ENCODE data around the gene PDAP1. TPM values are rescaled to one million over a fixed set of nuclear protein-coding genes. Genes with fewer than 3 reads are reported as not detected.
"Not testable (repeated sequence)": the region's sequence is repeated elsewhere in the genome, so short reads cannot be mapped to it uniquely, and the experiment has no call there.

Gene PDAP1
- polyA plus RNA-seq, 2 of the 4 experiments (the other 2 are of a cell fraction) = 81.8 to 347 TPM

GRCh38 chr7:99359465-99360154 lies 48.8 kb downstream of the PDAP1 start:
- Histone ChIP-seq H3K27ac (no peak overlapping the region), H3K9me3 (no peaks in the 10 kb centered on the region), H3K4me2 (no peak overlapping the region), H3K4me1 (no peaks in the 10 kb centered on the region), H3K4me3 (no peak overlapping the region)
- POLR2A ChIA-PET = interaction anchor here (0.6 kb wide), 1 partner anchor 43 kb away, joined by 3 read pairs; no protein-coding TSS in a partner anchor
- CTCF ChIA-PET = interaction anchor here (0.6 to 1.0 kb wide), 3 partner anchors 10 to 72 kb away, joined by 3 to 5 read pairs (median 4); no protein-coding TSS in a partner anchor
- DNase-seq (ENCODE audit: low read depth in 1 of 2, low spot score in 1 of 2) = no peak
- ATAC-seq = peak in 1 of 2 experiments; percentile 49; a peak in 3 of 6 replicates
- 94% methylated on average over 22 of the region's 22 CpGs for WGBS (ENCODE audit: missing lambda C conversion rate)
- FAIRE-seq = no peak
- TF ChIP-seq, protein P1, sequence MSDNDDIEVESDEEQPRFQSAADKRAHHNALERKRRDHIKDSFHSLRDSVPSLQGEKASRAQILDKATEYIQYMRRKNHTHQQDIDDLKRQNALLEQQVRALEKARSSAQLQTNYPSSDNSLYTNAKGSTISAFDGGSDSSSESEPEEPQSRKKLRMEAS (IDR thresholded peaks at IDR 0.05) = no peak
- no peak for TF ChIP-seq EP300 (IDR thresholded peaks at IDR 0.05)

DNA sequence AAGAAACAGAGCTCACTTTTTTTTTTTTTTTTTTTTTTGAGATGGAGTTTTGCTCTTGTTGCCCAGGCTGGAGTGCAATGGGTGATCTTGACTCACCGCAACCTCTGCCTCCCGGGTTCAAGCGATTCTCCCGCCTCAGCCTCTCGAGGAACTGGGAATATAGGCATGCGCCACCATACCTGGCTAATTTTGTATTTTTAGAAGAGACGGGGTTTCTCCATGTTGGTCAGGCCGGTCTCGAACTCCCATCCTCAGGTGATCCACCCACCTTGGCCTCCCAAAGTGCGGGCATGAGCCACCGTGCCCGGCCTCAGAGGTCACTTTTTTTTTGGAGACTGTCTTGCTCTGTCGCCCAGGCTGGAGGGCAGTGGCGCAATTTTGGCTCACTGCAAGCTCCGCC lies 49.9 kb downstream of the PDAP1 start:
- H3K9me3 ChIP-seq; ATAC-seq; POLR2A ChIA-PET; H3K4me2 ChIP-seq; DNase-seq (ENCODE audit: low read depth in 1 of 2, low spot score in 1 of 2); H3K4me1 ChIP-seq; FAIRE-seq; H3K27ac ChIP-seq; H3K4me3 ChIP-seq: not testable (repeated sequence)
- 93% methylated on average over 15 of the region's 15 CpGs for WGBS (ENCODE audit: missing lambda C conversion rate)
- CTCF ChIA-PET = interaction anchor here (0.6 kb wide), 1 partner anchor 341 kb away, joined by 3 read pairs; no protein-coding TSS in a partner anchor

DNA sequence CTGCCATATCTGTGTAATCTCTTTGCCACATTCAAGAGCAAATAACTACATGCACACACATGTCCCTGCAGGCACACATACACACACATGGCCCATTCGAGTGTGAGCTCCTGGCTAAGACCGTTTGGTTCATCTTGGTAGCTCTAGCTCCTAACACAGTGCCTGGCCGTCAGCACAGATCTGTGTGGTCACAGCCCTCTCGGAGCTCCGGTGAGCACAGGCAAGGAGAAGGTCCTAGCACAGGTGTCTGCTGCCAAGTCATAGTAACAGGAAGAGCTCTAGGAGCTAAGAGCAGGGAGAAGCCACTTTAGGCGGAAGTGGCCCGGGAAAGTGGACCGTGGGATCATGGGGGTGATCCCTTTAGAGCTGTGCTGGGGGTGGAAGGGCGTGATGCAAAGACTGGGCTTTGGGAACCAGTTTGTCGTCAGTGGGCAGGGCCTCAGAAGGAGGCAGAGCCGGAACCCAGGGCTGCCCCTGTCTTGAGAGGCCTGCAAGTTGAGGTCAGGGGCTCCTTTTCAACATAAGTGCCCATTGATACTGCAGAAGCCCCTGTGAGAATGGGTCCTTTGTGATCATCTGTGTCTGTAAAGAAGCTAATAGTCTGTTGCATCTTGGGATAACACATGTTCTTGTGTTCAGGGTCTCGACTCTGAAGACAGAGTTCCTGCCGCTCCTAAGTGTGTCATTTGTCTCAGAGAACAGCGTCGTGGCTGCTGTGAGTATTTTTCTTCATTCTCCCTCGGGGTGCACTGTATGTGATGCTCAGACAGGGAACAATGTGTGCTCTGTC lies 50.5 kb downstream of the PDAP1 start:
- Histone ChIP-seq H3K4me1 (no peaks in the 10 kb centered on the region), H3K4me3 (no peak overlapping the region), H3K4me2 (no peak overlapping the region), H3K27ac (no peak overlapping the region), H3K9me3 (no peaks in the 10 kb centered on the region)
- TF ChIP-seq PHF8 (IDR thresholded peaks at IDR 0.05; ENCODE audit: borderline replicate concordance, low read depth) (no peak), EP300 (IDR thresholded peaks at IDR 0.05) (no peak)
- TF ChIP-seq, protein P2, sequence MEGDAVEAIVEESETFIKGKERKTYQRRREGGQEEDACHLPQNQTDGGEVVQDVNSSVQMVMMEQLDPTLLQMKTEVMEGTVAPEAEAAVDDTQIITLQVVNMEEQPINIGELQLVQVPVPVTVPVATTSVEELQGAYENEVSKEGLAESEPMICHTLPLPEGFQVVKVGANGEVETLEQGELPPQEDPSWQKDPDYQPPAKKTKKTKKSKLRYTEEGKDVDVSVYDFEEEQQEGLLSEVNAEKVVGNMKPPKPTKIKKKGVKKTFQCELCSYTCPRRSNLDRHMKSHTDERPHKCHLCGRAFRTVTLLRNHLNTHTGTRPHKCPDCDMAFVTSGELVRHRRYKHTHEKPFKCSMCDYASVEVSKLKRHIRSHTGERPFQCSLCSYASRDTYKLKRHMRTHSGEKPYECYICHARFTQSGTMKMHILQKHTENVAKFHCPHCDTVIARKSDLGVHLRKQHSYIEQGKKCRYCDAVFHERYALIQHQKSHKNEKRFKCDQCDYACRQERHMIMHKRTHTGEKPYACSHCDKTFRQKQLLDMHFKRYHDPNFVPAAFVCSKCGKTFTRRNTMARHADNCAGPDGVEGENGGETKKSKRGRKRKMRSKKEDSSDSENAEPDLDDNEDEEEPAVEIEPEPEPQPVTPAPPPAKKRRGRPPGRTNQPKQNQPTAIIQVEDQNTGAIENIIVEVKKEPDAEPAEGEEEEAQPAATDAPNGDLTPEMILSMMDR (IDR thresholded peaks at IDR 0.05) = no peak
- 87% methylated on average over 16 of the region's 16 CpGs for WGBS (ENCODE audit: missing lambda C conversion rate)
- DNase-seq (ENCODE audit: low read depth in 1 of 2, low spot score in 1 of 2) (no peak), FAIRE-seq (no peak), ATAC-seq (no peak; a peak in 1 of 6 replicates)
- CTCF ChIA-PET = interaction anchor here (0.6 to 0.8 kb wide), 2 partner anchors 29 to 341 kb away, joined by 3 read pairs; no protein-coding TSS in a partner anchor
- POLR2A ChIA-PET = interaction anchor here (0.6 to 1.0 kb wide), 2 partner anchors 17 to 30 kb away, joined by 3 to 6 read pairs; no protein-coding TSS in a partner anchor

- H3K4me2 ChIP-seq = no peak overlapping the region
- ATAC-seq = no peak
- 91% methylated on average over 7 of the region's 7 CpGs for WGBS (ENCODE audit: missing lambda C conversion rate)
Measured at GRCh38 chr7:99355098-99355497, 53.3 kb downstream of the PDAP1 start.

DNA sequence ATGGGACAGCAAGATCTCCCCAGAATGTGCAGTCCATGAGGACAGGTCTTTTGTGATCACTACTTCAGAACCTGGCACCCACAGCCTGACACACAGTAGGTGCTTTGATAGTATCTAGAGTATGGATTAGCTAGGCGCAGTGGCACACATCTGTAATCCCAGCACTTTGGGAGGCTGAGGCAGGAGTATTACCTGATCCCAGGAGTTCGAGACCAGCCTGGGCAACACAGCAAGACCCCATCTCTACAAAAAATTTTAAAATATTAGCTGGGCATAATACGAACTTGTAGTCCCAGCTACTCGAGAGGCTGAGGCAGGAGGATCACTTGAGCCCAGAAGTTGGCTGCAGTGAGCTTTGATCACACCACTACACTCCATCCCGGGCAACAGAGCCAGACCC lies 56.1 kb downstream of the PDAP1 start:
- H3K4me1 ChIP-seq = no peaks in the 10 kb centered on the region
- DNase-seq (ENCODE audit: low read depth in 1 of 2, low spot score in 1 of 2) (no peak), ATAC-seq (no peak), FAIRE-seq (no peak)
- H3K4me3 ChIP-seq = no peak overlapping the region
- H3K9me3 ChIP-seq = no peaks in the 10 kb centered on the region
- ChIA-PET CTCF (interaction anchor here (0.6 to 1.0 kb wide), 2 partner anchors 185 to 312 kb away, joined by 3 read pairs; no protein-coding TSS in a partner anchor), POLR2A (no interaction called here)
- H3K4me2 ChIP-seq = no peak overlapping the region
- H3K27ac ChIP-seq = no peak overlapping the region
- WGBS (ENCODE audit: missing lambda C conversion rate) = 89% methylated on average over 5 of the region's 5 CpGs
- TF ChIP-seq USF2 (IDR thresholded peaks at IDR 0.05) (no peak), CHD4 (IDR thresholded peaks at IDR 0.05; ENCODE audit: borderline replicate concordance) (no peak), ZNF302 (CRISPR knock-in tag; IDR thresholded peaks at IDR 0.05) (no peak), EHMT2 (IDR thresholded peaks at IDR 0.05; ENCODE audit: low read depth) (no peak), POLR2AphosphoS2 (conservative IDR thresholded peaks at IDR 0.05; ENCODE audit: low read length) (no peak), EHF (CRISPR knock-in tag; IDR thresholded peaks at IDR 0.05) (no peak), PHF8 (IDR thresholded peaks at IDR 0.05; ENCODE audit: borderline replicate concordance, low read depth) (no peak), HOXB5 (CRISPR knock-in tag; IDR thresholded peaks at IDR 0.05) (no peak), JUN (IDR thresholded peaks at IDR 0.05) (no peak), GATA3 (IDR thresholded peaks at IDR 0.05; ENCODE audit: borderline replicate concordance) (no peak), RAD21 (conservative IDR thresholded peaks at IDR 0.05 in 1 of 2, IDR thresholded peaks at IDR 0.05 in 1 of 2) (no peak), RFX5 (IDR thresholded peaks at IDR 0.05) (no peak)
- TF ChIP-seq, protein P3, sequence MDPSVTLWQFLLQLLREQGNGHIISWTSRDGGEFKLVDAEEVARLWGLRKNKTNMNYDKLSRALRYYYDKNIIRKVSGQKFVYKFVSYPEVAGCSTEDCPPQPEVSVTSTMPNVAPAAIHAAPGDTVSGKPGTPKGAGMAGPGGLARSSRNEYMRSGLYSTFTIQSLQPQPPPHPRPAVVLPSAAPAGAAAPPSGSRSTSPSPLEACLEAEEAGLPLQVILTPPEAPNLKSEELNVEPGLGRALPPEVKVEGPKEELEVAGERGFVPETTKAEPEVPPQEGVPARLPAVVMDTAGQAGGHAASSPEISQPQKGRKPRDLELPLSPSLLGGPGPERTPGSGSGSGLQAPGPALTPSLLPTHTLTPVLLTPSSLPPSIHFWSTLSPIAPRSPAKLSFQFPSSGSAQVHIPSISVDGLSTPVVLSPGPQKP (IDR thresholded peaks at IDR 0.05; ENCODE audit: low read depth, low read length) = no peak
- TF ChIP-seq, protein P4, sequence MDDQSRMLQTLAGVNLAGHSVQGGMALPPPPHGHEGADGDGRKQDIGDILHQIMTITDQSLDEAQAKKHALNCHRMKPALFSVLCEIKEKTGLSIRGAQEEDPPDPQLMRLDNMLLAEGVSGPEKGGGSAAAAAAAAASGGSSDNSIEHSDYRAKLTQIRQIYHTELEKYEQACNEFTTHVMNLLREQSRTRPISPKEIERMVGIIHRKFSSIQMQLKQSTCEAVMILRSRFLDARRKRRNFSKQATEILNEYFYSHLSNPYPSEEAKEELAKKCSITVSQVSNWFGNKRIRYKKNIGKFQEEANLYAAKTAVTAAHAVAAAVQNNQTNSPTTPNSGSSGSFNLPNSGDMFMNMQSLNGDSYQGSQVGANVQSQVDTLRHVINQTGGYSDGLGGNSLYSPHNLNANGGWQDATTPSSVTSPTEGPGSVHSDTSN (IDR thresholded peaks at IDR 0.05) = no peak

More at GRCh38 chr7:99355098-99355497, 53.3 kb downstream of the PDAP1 start:
- H3K27ac ChIP-seq = no peak overlapping the region
- CTCF ChIA-PET = interaction anchor here (1.6 to 2.3 kb wide), 3 partner anchors 12 to 42 kb away, joined by 3 to 4 read pairs (median 4); no protein-coding TSS in a partner anchor
- no peaks in the 10 kb centered on the region for H3K9me3 ChIP-seq
- no peaks in the 10 kb centered on the region for H3K4me1 ChIP-seq
- DNase-seq (ENCODE audit: low read depth in 1 of 2, low spot score in 1 of 2) = no peak
- POLR2A ChIA-PET = no interaction called here
- H3K4me3 ChIP-seq = no peak overlapping the region
- FAIRE-seq = no peak
- peak; percentile 70 for TF ChIP-seq MAFK (IDR thresholded peaks at IDR 0.05; ENCODE audit: partially characterized antibody)
- no peak for TF ChIP-seq CBX2 (IDR thresholded peaks at IDR 0.05; ENCODE audit: borderline replicate concordance, low read depth)
